Panc1 (cell line): ENCODE data around the gene MAP3K7. TPM values are rescaled to one million over a fixed set of nuclear protein-coding genes. Genes with fewer than 3 reads are reported as not detected.

Experiments
- ATAC-seq: fragments of 200-7000 bp; cut with Tn5 transposase; 2 replicates; pipeline ENCODE4 v1.9.1; 2020; ENCODE audit warnings: mild to moderate bottlenecking, moderate library complexity
- BruUV-seq: library from RNA; stranded (reverse); fragments of 400-500 nt; replicated peaks from 2 replicates; lab custom pipeline; 2021; lab: Mats Ljungman, UMichigan
- CTCF ChIA-PET: fragments of 300-600 bp; sonication (Branson Sonifier 250); formaldehyde crosslinking; loops from one replicate; lab custom pipeline; 2022; ENCODE audit warnings: antibody characterized with exemption; lab: Charles Lee
- POLR2A ChIA-PET: fragments of 300-600 bp; sonication (Branson Sonifier 250); formaldehyde crosslinking; loops from one replicate; lab custom pipeline; 2022; ENCODE audit warnings: antibody characterized with exemption; lab: Charles Lee
- DNase-seq: peaks from one replicate; pipeline ENCODE4 v3.0.0-alpha.2; 2010; ENCODE audit warnings: low read depth, low spot score
- H3K27ac ChIP-seq: 2 replicates; pipeline ENCODE4 v1.5.1; 2011; ENCODE audit warnings: mild to moderate bottlenecking, low read length, inconsistent platforms
- H3K27me3 ChIP-seq: fragments of 200-500 bp; sonication (Bioruptor generic); 2 replicates; pipeline ENCODE4 v1.6.0; 2014; ENCODE audit warnings: low read length, inconsistent platforms; ENCODE audit not compliant: control insufficient read depth, insufficient read depth
- H3K36me3 ChIP-seq: fragments of 200-500 bp; sonication (Bioruptor generic); 2 replicates; pipeline ENCODE4 v1.5.1; 2014; ENCODE audit warnings: inconsistent platforms, mild to moderate bottlenecking, low read length, moderate library complexity; ENCODE audit not compliant: control insufficient read depth, insufficient read depth
- H3K4me1 ChIP-seq: 2 replicates; pipeline ENCODE4 v1.5.1; 2011; ENCODE audit warnings: inconsistent platforms, mild to moderate bottlenecking, low read length, moderate library complexity; ENCODE audit not compliant: control insufficient read depth, insufficient read depth
- H3K4me3 ChIP-seq, 2 experiments: 2 replicates each; pipeline ENCODE4 v1.5.1; 2011 to 2012; ENCODE audit warnings: low read depth in 2 of 2, low read length in 2 of 2, mild to moderate bottlenecking in 2 of 2, inconsistent platforms in 1 of 2, moderate library complexity in 1 of 2
- H3K9me3 ChIP-seq: fragments of 200-500 bp; sonication (Bioruptor generic); 2 replicates; pipeline ENCODE4 v1.5.1; 2014; ENCODE audit warnings: low read depth, mild to moderate bottlenecking, inconsistent platforms, low read length, moderate library complexity; ENCODE audit not compliant: control insufficient read depth, insufficient read depth
- CTCF ChIP-seq: fragments of 450-650 bp; IDR thresholded peaks from 2 replicates; pipeline ENCODE4 v1.5.1; 2017; ENCODE audit warnings: mild to moderate bottlenecking
- POLR2AphosphoS5 ChIP-seq: IDR thresholded peaks from 2 replicates; pipeline ENCODE4 v1.6.1; 2012; ENCODE audit warnings: mild to moderate bottlenecking, low read depth, low read length, moderate library complexity
- REST ChIP-seq, 2 experiments: IDR thresholded peaks; 2 replicates each; pipeline ENCODE4 v1.6.1; 2011 to 2012; ENCODE audit warnings: low read depth in 2 of 2, control low read depth in 1 of 2, low read length in 1 of 2, mild to moderate bottlenecking in 1 of 2, moderate library complexity in 1 of 2; ENCODE audit not compliant: insufficient read depth in 1 of 2
- SIN3A ChIP-seq: IDR thresholded peaks from 2 replicates; pipeline ENCODE4 v1.6.1; 2012; ENCODE audit warnings: low read depth, mild to moderate bottlenecking, low read length, moderate library complexity, borderline replicate concordance; ENCODE audit not compliant: insufficient read depth
- TCF7L2 ChIP-seq: IDR thresholded peaks from 2 replicates; pipeline ENCODE4 v1.6.1; 2011; ENCODE audit warnings: mild to moderate bottlenecking, low read depth, low read length, inconsistent platforms
- in situ Hi-C: cut with HindIII; loops from 2 replicates; pipeline ENCODE4 v1.10.0; 2016; ENCODE audit warnings: low sequenced_read_pairs, low pct_unique_long_range_greater_than_20kb
- intact Hi-C: fragments of 100-400 bp; cut with micrococcal nuclease; formaldehyde crosslinking; loops from one replicate; pipeline ENCODE4 v1.10.0; 2022; ENCODE audit not compliant: unreplicated experiment
- total RNA-seq: library from RNA; stranded (reverse); gene quantifications from one replicate; pipeline ENCODE4 v1.2.1, GENCODE V29; 2021; ENCODE audit not compliant: unreplicated experiment

MAP3K7 gene
- total RNA-seq, 1 experiment from 2014 or later, result 33.1 TPM

- Histone ChIP-seq H3K4me1 (peaks cover 5% of the 10 kb centered on the region; the same call in 1 of the 2 replicates), H3K27ac (no peak overlapping the region), H3K36me3 (no peaks in the 10 kb centered on the region), H3K27me3 (peaks cover 41% of the 10 kb centered on the region), H3K9me3 (no peaks in the 10 kb centered on the region), H3K4me3 (no peak overlapping the region)
- ATAC-seq (no peak), DNase-seq (no peak)
- intact Hi-C loops (loop anchor here (10.0 kb wide), 1 partner anchor 333 kb away; no protein-coding TSS in a partner anchor), in situ Hi-C loops (no loop called here)
- TF ChIP-seq CTCF, result no peak
- ChIA-PET CTCF (no interaction called here), POLR2A (no interaction called here)
- BruUV-seq, result no TSS peak
These were observed 25.4 kb upstream of the MAP3K7 start for GRCh38 chr6:90612313-90612680.

- intact Hi-C loops (loop anchor here (10.0 kb wide), 1 partner anchor 333 kb away; no protein-coding TSS in a partner anchor), in situ Hi-C loops (no loop called here)
- H3K4me1 ChIP-seq, result peaks cover 5% of the 10 kb centered on the region; the same call in 1 of the 2 replicates
- peak overlapping the region; percentile 43 to 58; a peak in 3 of 4 replicates for H3K4me3 ChIP-seq
- H3K9me3 ChIP-seq, result no peaks in the 10 kb centered on the region
- BruUV-seq, result no TSS peak
- CTCF ChIA-PET, result no interaction called here
- DNase-seq (no peak), ATAC-seq (no peak)
- no peak for TF ChIP-seq REST (IDR thresholded peaks at IDR 0.05; ENCODE audit: insufficient read depth in 1 of 2, low read depth in 2 of 2, low read length in 1 of 2)
- TF ChIP-seq TCF7L2, result no peak
- no peak for TF ChIP-seq POLR2AphosphoS5
- TF ChIP-seq SIN3A, result no peak
- no peak for TF ChIP-seq CTCF
- POLR2A ChIA-PET, result no interaction called here
- no peak overlapping the region for H3K27ac ChIP-seq
- no peaks in the 10 kb centered on the region for H3K36me3 ChIP-seq
- H3K27me3 ChIP-seq, result peaks cover 41% of the 10 kb centered on the region
These were observed 24.9 kb upstream of the MAP3K7 start for GRCh38 chr6:90611543-90612312.
